Left colon (tissue), 2 donors: ENCODE results near the gene HDAC11. TPM values are rescaled to one million over a fixed set of nuclear protein-coding genes. Genes with fewer than 3 reads are reported as not detected.

Experiments used
- ATAC-seq: fragments of 200-7000 bp; cut with Tn5 transposase; one replicate; pipeline ENCODE4 v1.9.1; 2020; ENCODE audit warnings: mild to moderate bottlenecking, moderate library complexity
- DNase-seq, 2 donors: peaks; one replicate each; pipeline ENCODE4 v3.0.0-alpha.2; 2020
- intact Hi-C, 2 donors: fragments of 100-400 bp; cut with DNase I in 1 of 2; cut with micrococcal nuclease in 1 of 2; formaldehyde crosslinking; loops; one replicate each; pipeline versions ENCODE4 v1.11.2 to v1.14.0; 2022; cut with DNase I, micrococcal nuclease
- total RNA-seq, 2 donors: library from RNA; stranded (reverse); fragmentation: NEBNext Ultra II Directional; extraction: Animal tissue kit (Norgen Biotek cat#: 25700); gene quantifications; one replicate each; pipeline ENCODE4 v1.2.1, GENCODE V29; 2021
- donor health status: DM: no; HTN: no; CAD: no.
- donor health status: DM: yes; HTN: yes; CAD: no.

Gene HDAC11
- total RNA-seq, 2 donors from 2014 or later: 27.1 to 28.2 TPM

- DNase-seq (no peak), ATAC-seq (no peak)
- intact Hi-C loops: no loop called here
Measured at GRCh38 chr3:13463618-13464400, 16.3 kb upstream of the HDAC11 start.

GRCh38 chr3:13465236-13465873, 14.8 kb upstream of the HDAC11 start:
- no peak for DNase-seq
- no peak for ATAC-seq
- intact Hi-C loops: no loop called here

GRCh38 chr3:13466781-13467180, 13.3 kb upstream of the HDAC11 start:
- no peak for ATAC-seq
- intact Hi-C loops: no loop called here
- no peak for DNase-seq

- peak in 1 of 2 donors; percentile 62 for DNase-seq
- intact Hi-C loops: no loop called here
- peak; percentile 99 for ATAC-seq
Measured at GRCh38 chr3:13470894-13471574, 9.1 kb upstream of the HDAC11 start.

GRCh38 chr3:13472286-13472685, 7.8 kb upstream of the HDAC11 start:
- intact Hi-C loops: no loop called here
- DNase-seq: no peak
- ATAC-seq: no peak

- ATAC-seq: no peak
- intact Hi-C loops: no loop called here
- no peak for DNase-seq
Measured at GRCh38 chr3:13473020-13473419, 7.1 kb upstream of the HDAC11 start.

GRCh38 chr3:13474021-13474420, 6.1 kb upstream of the HDAC11 start:
- ATAC-seq: no peak
- no peak for DNase-seq
- intact Hi-C loops: no loop called here

GRCh38 chr3:13474776-13475303, 5.3 kb upstream of the HDAC11 start:
- DNase-seq (no peak), ATAC-seq (no peak)
- intact Hi-C loops: no loop called here

GRCh38 chr3:13475871-13476590, 4.1 kb upstream of the HDAC11 start:
- ATAC-seq (no peak), DNase-seq (no peak)
- intact Hi-C loops: no loop called here

- ATAC-seq (no peak), DNase-seq (no peak)
- intact Hi-C loops: no loop called here
Measured at GRCh38 chr3:13477943-13478342, 2.2 kb upstream of the HDAC11 start.

- intact Hi-C loops: no loop called here
- no peak for DNase-seq
- ATAC-seq: peak; percentile 38
Measured at GRCh38 chr3:13479332-13479581, 849 bp upstream of the HDAC11 start.

GRCh38 chr3:13480340-13481318, 523 bp downstream of the HDAC11 start:
- DNase-seq: peak; percentile 53 to 58
- intact Hi-C loops: no loop called here
- ATAC-seq: peak; percentile 19

GRCh38 chr3:13482106-13482690, 2.1 kb downstream of the HDAC11 start:
- no peak for ATAC-seq
- intact Hi-C loops: no loop called here
- no peak for DNase-seq

- DNase-seq: no peak
- intact Hi-C loops: no loop called here
- no peak for ATAC-seq
Measured at GRCh38 chr3:13483286-13483685, 3.2 kb downstream of the HDAC11 start.

GRCh38 chr3:13483988-13484695, 4.0 kb downstream of the HDAC11 start:
- DNase-seq (no peak), ATAC-seq (no peak)
- intact Hi-C loops: no loop called here

- peak; percentile 92 for ATAC-seq
- DNase-seq: peak; percentile 92
- intact Hi-C loops: no loop called here
Measured at GRCh38 chr3:13484851-13485590, 4.9 kb downstream of the HDAC11 start.
